ENCODE results near the gene TBC1D16.
"Not testable (repeated sequence)": the region's sequence is repeated elsewhere in the genome, so short reads cannot be mapped to it uniquely, and the experiment has no call there.

Gene TBC1D16

GRCh38 chr17:80053102-80053501, 17.4 kb upstream of the TBC1D16 start:
- DNase-seq (ENCODE audit: low read depth), result no peak

DNA sequence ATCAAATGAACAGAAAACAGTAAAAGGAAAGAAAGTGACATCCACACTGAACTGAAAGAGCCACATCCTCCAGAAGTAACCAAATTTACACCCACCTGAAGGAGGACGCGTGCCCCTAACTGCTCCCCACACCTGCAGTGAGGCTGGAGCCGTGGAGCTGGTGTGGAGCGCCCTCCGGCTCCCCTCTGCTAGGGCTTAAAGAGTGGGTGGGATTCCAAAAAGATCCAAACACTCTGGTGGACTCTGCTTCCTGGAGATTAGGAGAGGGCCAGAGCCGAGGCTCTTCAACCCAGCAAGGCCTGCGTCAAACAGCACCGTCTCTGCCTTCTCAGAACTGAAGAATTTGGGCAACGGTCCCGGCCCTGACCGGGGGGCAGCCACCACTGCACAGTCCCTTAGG, 16.0 kb upstream of the TBC1D16 start:
- no peak for DNase-seq (ENCODE audit: low read depth)

- no peak for DNase-seq (ENCODE audit: low read depth)
Observed at GRCh38 chr17:80050706-80051105, 15.0 kb upstream of the TBC1D16 start.

GRCh38 chr17:80049986-80050385, 14.3 kb upstream of the TBC1D16 start:
- no peak for DNase-seq (ENCODE audit: low read depth)

- no peak for DNase-seq (ENCODE audit: low read depth)
Observed at GRCh38 chr17:80047176-80047575, 11.5 kb upstream of the TBC1D16 start.

- not testable (repeated sequence) for DNase-seq (ENCODE audit: low read depth)
Observed at GRCh38 chr17:80046709-80047108, 11.0 kb upstream of the TBC1D16 start.

- DNase-seq (ENCODE audit: low read depth), result no peak
Observed at GRCh38 chr17:80045703-80046102, 10.0 kb upstream of the TBC1D16 start.

DNA sequence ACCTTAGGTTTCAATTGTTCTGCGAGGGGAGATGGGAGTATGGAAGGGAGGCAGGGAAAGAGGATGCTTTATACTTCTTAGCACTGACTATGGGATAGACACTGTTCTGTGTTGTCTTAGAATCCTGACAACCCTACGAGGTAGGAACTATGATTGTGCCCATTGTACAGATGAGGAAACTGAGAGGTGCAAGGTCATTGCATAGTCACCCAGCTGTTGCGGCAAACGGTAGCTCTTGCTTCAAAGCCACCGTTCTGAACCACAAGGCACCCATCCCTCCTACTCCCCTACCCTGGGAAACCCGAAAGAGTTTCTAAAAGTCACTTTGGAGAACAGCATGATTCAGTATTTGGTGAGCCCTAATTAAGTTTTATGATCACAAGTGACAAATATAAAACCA, 8.3 kb upstream of the TBC1D16 start:
- DNase-seq (ENCODE audit: low read depth), result no peak

DNA sequence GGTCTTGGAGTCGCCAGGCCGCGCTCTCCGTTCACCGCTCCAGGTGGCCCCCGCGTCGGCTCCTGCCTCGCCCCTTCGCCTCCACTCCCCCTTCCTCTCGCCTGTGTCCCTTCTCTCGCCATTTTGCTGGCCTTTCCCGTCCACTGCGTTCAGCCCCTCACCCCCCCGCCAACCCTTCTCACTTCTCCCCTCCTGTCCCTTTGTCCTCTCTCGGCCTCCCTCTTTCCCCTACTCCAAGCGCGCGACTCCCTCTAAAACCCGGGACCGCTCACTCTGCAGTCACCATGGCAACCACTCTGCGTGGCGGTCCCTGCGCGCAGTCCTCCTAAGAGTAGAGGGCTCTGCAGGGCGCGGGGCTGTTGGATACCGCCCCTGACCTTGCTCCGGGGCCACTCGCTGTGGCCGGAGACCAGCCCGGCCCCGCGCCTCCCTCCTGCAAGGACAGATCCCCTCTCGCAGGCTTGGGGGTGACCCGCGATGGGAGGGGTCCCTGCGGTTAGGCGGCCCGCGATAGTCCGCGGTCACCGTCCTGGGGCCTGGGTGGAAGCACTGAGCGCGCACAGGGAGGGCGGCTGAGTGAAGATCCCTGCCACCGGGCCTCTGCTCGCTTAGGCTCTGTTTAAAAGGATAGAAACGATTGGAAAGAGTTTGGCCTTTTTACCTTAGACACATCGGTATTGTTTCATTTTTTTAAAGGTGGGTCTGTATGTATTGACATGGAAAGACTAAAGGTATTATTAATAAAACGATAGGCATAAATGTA, 1.2 kb upstream of the TBC1D16 start:
- DNase-seq (ENCODE audit: low read depth), result no peak

GRCh38 chr17:80035937-80036714, 454 bp upstream of the TBC1D16 start, which contains the start of gene CCDC40:
CCDC40 (plus strand) TSS chr17:80036642; CDS start chr17:80036663, 21 bp downstream.
- peak; percentile 58 for DNase-seq (ENCODE audit: low read depth)

GRCh38 chr17:80034791-80035686, 633 bp downstream of the TBC1D16 start:
- no peak for DNase-seq (ENCODE audit: low read depth)

DNA sequence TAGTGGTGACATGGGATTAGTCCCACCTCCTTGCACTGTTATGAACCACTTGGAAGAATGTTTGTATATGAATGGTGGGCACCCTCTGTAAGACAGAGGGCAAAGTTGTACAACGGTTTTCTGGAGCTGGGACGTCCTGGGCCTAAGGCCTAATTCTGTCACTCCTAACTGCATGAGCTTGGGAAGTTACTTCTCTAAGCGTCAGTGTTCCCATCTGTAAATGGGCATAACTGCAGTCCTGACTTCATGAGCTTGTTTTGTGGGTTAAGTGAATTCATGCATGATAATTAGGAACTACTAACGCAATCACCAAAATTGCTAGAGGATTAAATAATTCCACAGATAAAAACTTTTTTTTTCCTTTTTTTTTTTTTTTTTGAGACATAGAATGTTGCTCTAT, 1.8 kb downstream of the TBC1D16 start:
- DNase-seq (ENCODE audit: low read depth), result no peak

- no peak for DNase-seq (ENCODE audit: low read depth)
Observed at GRCh38 chr17:80032614-80033171, 3.0 kb downstream of the TBC1D16 start.

GRCh38 chr17:80031691-80032430, 3.8 kb downstream of the TBC1D16 start:
- DNase-seq (ENCODE audit: low read depth), result no peak

DNA sequence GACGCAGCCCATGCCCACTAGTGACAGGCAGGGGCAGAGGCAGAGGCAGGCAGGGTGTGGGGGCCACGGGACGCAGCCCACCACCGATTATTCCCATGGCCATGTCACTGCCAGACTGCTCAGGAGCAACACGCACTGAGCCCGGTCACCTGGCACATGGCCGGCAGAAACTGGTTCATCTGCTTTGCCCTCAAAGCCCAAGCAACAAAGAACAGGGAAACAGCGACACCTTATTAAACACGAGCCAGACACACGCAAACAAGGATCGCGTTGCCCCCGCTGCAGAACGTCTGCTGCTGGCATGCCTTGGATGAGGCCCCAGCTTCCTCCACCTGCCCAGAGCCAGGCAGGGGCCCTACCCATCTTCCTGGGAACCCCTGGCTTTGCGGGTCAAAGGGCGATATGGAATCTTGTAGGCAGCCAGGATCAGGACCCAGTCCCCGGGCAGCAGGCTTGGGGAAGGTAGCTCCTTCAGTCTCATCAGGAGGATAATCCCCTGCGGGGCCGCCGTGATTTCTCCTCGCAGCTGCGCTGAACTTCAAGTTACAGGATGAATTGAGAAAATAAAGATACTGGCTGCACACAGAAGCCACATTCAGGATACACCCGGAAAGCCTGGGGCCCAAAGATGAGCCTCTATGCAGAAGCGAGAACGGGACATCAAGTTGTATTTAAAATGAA, 4.8 kb downstream of the TBC1D16 start:
- DNase-seq (ENCODE audit: low read depth), result no peak

DNA sequence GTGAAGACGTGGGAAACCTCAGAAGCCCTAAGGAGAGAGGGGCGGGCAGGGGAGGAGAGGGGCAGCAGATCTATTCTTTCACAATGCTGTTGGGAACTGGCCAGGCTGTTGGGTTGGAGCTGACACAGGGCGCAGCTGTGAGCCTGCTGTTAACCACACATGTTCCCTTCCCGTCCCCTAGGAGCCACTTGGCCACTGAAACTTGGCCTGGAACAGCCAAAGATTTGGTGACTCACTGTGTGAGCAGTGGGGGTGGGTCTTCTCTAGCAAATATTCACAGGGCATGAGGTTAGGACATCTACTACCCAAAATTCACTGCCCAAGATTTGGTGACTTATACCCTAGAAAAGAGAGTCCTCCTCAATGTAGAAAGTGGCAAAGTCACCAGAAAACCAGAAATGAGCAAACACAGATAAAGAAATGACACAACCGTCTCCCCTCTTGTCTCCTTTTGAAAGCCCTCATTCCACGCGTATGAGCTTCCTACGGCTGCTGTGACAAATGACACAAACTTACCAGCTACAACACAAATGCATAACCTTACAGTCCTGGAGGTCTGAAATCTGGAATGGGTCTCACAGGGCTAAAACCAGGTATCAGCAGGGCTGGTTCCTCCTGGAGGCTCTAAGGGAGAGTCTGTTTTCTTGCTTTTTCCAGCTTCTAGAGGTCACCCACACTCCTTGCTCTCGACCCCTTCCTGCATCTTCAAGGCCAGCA, 6.3 kb downstream of the TBC1D16 start:
- no peak for DNase-seq (ENCODE audit: low read depth)

GRCh38 chr17:80028030-80028429, 7.6 kb downstream of the TBC1D16 start:
- DNase-seq (ENCODE audit: low read depth), result no peak

- DNase-seq (ENCODE audit: low read depth), result no peak
Observed at GRCh38 chr17:80027043-80027435, 8.6 kb downstream of the TBC1D16 start.

GRCh38 chr17:80026359-80027042, 9.2 kb downstream of the TBC1D16 start:
- DNase-seq (ENCODE audit: low read depth), result no peak
